Measurements from ENCODE around the gene C18orf32. TPM values are rescaled to one million over a fixed set of nuclear protein-coding genes. Genes with fewer than 3 reads are reported as not detected.
A peak's percentile ranks its signal among the peaks of the same experiment; 100 is the strongest.

The C18orf32 gene
- total RNA-seq, 1 experiment from 2014 or later, result 24.4 TPM

DNA sequence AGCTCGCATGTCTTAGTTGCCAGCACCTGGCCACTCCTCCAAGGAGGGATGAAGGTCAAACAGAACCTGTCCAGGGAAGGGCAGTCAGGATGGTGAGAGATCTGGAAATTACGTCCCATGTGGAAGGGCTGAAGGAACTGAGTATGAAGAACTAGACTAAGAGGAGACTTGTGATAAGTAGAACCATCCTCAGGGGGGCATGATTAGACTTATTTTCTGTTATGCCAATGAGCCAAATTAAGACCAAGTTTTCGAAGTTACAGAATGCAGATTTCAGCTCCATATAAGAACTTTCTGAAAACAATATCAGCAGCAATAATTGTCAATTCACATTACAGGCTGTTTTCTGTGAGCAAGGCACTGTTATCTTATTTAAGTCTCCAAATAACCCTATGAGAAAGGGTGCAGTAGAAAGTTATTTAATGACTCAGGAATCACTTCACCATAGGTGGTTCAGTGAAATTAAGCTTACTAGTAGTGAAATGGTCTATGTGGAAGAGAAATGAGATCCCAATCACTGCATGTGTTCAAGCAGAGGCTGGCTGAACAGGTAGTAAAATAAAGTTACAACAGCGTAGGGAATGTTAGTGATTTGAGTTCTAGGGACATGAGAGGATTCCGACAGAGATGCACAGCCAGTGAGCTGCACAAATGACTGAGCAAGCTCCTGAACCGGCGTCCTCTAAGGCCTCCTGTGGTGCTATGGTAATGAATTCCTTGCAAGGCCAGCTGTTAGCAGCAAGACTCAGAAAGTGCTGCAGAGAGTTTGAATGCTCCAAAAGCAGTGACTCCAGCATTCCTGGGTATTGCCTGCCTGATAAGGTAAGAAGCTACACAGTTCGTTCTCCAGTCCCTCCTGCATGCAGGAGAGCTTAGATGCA, 22.1 kb downstream of the C18orf32 start:
- Histone ChIP-seq H4K91ac (ENCODE audit: insufficient read length, low read depth, low read length) (no peak overlapping the region), H3K79me2 (ENCODE audit: insufficient read depth, low read length) (no peaks in the 10 kb centered on the region), H3K56ac (ENCODE audit: insufficient read length, low read depth, low read length) (no peak overlapping the region), H2BK12ac (ENCODE audit: insufficient read length, low read depth, low read length) (no peak overlapping the region), H2BK120ac (ENCODE audit: low read depth, low read length, poor library complexity, severe bottlenecking) (peak overlapping the region; percentile 14), H4K20me1 (ENCODE audit: control insufficient read depth, insufficient read depth, insufficient read length) (no peaks in the 10 kb centered on the region), H3K4me1 (ENCODE audit: insufficient read depth, low read length) (peaks cover 9% of the 10 kb centered on the region; the same call in 1 of the 2 replicates), H3T11ph (ENCODE audit: low read length) (no peak overlapping the region), H3K27ac (ENCODE audit: insufficient read length, low read depth, low read length) (no peak overlapping the region), H3K4ac (ENCODE audit: low read depth, low read length) (no peak overlapping the region), H3K9ac (ENCODE audit: extremely low read depth, insufficient read length, low read length) (no peak overlapping the region), H3K4me2 (ENCODE audit: insufficient read depth, insufficient read length, low read length) (peak overlapping the region; percentile 47), H3K23me2 (ENCODE audit: insufficient read length, low read depth, low read length, poor library complexity, severe bottlenecking) (peaks cover 5% of the 10 kb centered on the region), H2BK5ac (ENCODE audit: insufficient read length, low read length) (no peak overlapping the region), H4K8ac (replicated peaks; ENCODE audit: insufficient read length, low read depth, low read length) (no peak overlapping the region), H2AFZ (ENCODE audit: low read length) (no peak overlapping the region), H4K5ac (ENCODE audit: insufficient read length, low read depth, low read length) (no peak overlapping the region), H3K27me3 (ENCODE audit: insufficient read depth, low read length) (no peaks in the 10 kb centered on the region), H2AK5ac (ENCODE audit: insufficient read length, low read length) (no peak overlapping the region), H3K14ac (ENCODE audit: insufficient read depth, low read length) (no peak overlapping the region), H3K9me3 (ENCODE audit: control insufficient read depth, low read depth, low read length) (no peaks in the 10 kb centered on the region), H3K23ac (ENCODE audit: insufficient read length, low read depth, low read length) (no peak overlapping the region), H3K18ac (ENCODE audit: insufficient read length, low read depth, low read length) (no peak overlapping the region), H3K79me1 (ENCODE audit: insufficient read depth, low read depth, low read length, poor library complexity, severe bottlenecking) (no peaks in the 10 kb centered on the region), H2BK15ac (ENCODE audit: low read depth, low read length) (no peak overlapping the region; the same call in 1 of the 2 replicates), H2BK20ac (ENCODE audit: low read depth, low read length, poor library complexity, severe bottlenecking) (no peak overlapping the region)
- peaks cover 0 to 1% (median 0%) of the 10 kb centered on the region in 3 experiments; a peak in 1 of 7 replicates for H3K36me3 Mint-ChIP-seq (ENCODE audit: insufficient read depth in 1 of 3, low read depth in 3 of 3)
- peak; percentile 81 for DNase-seq
- TF ChIP-seq, protein P1, sequence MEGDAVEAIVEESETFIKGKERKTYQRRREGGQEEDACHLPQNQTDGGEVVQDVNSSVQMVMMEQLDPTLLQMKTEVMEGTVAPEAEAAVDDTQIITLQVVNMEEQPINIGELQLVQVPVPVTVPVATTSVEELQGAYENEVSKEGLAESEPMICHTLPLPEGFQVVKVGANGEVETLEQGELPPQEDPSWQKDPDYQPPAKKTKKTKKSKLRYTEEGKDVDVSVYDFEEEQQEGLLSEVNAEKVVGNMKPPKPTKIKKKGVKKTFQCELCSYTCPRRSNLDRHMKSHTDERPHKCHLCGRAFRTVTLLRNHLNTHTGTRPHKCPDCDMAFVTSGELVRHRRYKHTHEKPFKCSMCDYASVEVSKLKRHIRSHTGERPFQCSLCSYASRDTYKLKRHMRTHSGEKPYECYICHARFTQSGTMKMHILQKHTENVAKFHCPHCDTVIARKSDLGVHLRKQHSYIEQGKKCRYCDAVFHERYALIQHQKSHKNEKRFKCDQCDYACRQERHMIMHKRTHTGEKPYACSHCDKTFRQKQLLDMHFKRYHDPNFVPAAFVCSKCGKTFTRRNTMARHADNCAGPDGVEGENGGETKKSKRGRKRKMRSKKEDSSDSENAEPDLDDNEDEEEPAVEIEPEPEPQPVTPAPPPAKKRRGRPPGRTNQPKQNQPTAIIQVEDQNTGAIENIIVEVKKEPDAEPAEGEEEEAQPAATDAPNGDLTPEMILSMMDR (conservative IDR thresholded peaks at IDR 0.05), result no peak
- peak overlapping the region in 1 of 2 experiments; percentile 66; a peak in 4 of 5 replicates for H3K4me3 Mint-ChIP-seq
- H3K4me1 Mint-ChIP-seq, result peaks cover 22 to 23% of the 10 kb centered on the region in 2 experiments
- peaks cover 14% of the 10 kb centered on the region for H3K27me3 Mint-ChIP-seq (ENCODE audit: low read depth)
- WGBS (ENCODE audit: extremely low coverage, insufficient read length, low lambda C conversion rate), result no CpG with 5 or more reads among the region's 8 CpGs
- no peaks in the 10 kb centered on the region for H3K9me3 Mint-ChIP-seq
- H3K27ac Mint-ChIP-seq, result peak overlapping the region; percentile 68 to 87 (median 74); a peak in 5 of 7 replicates

Data from H9 (cell line).